NK-92 (cell line): ENCODE results near the gene IFI30.
A peak's percentile ranks its signal among the peaks of the same experiment; 100 is the strongest.

Source experiments
- DNase-seq: peaks from one replicate; lab custom pipeline; 2025; ENCODE audit not compliant: unreplicated experiment; lab: John Stamatoyannopoulos, UW

The IFI30 gene

DNA sequence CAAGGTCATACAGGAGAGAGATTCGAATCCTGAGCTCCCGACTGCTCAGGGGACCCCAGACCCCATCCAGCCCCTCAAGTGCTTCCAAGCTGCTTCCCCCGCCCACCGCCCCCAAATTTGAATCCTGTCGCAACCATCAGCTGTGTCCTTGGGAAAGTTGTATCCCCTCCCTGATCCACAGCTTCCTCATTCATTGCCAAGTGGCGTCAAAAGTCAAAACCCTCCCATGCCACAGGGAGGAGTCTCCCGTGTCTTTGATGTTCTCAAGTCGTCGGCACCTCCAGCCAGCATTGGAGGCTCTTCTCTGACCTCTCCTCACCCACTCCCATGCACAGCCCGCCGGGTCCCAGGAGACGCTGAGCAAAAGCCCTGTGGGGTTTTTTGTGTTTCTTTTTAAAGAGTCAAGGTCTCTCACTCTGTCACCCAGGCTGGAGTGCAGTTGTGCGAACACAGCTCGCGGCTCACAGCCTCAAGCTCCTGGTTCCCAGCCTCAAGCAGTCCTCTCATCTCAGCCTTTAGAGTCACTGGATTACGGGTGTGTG is 2.8 kb upstream of the IFI30 start:
- DNase-seq = no peak

DNA sequence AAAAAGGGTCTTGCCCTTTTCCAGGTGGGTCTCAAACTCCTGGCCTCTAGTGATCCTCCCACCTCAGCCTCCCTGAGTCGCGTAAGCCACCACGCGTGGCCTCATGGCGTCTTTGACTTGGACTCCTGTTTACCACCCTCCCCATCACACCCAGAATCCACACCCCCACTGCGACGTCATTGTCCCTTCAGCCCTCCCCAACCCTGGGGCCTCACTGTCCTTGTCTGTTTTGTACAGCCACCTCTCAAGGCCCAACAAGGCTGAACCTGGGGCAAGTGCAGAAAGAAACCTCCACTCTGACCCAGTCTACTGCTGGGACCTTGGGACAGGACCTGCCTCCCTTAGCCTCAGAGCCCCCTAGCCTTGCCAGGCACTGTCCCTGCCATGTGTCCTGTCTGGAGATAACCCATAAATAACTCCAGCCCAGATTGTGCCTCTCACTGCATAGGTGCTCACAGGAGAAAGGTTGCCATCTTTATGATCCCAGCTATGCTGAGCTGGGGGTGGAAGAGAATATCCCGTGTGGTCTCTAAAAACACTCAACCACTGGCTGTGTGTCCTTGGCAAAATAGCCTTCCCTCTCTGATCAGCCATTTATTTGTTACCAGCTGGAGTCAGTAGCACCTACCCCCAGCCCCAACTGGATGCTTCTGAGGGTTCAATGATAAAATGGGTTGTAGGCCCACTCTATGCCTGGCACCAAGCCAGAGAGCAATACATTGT is 1.8 kb upstream of the IFI30 start:
- DNase-seq = no peak

DNA sequence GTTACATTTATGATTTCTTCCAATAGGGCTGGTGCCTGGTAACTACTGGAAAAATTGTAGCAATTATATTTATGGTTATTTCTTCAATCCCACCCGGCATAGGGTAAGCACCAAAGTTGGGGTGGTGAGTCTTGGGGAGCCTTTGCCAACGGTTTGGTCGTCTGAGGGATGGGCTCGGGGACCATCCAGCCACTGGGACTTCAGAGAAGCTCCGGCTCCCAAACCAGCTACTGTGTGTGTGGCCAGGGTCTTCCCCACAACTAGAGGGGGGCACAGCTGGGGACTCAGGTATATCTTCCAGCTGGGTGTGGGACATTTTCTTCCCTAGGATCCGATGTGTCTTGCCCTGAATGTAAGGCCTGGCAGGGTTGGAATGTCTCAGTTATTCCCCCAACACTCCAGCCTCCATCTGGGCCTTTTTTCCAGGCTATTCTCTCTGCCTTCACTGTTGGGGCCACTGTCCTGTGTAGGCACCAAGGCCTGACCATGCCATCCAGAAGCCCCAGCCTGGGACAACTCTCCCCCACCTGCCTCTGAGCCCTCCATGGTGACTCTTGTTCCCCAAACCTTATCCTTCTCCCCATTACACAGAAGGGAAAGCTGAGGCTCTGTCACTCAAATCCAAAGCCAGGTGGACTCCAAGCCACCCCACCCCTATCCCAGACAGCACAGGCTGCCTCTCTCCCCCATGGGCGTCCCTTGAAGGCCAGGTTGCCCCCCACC is 1.1 kb upstream of the IFI30 start:
- DNase-seq = no peak

- DNase-seq = no peak
These were observed 500 bp upstream of the IFI30 start for GRCh38 chr19:18173054-18173571.

GRCh38 chr19:18174983-18175382 is 1.4 kb downstream of the IFI30 start:
- no peak for DNase-seq

DNA sequence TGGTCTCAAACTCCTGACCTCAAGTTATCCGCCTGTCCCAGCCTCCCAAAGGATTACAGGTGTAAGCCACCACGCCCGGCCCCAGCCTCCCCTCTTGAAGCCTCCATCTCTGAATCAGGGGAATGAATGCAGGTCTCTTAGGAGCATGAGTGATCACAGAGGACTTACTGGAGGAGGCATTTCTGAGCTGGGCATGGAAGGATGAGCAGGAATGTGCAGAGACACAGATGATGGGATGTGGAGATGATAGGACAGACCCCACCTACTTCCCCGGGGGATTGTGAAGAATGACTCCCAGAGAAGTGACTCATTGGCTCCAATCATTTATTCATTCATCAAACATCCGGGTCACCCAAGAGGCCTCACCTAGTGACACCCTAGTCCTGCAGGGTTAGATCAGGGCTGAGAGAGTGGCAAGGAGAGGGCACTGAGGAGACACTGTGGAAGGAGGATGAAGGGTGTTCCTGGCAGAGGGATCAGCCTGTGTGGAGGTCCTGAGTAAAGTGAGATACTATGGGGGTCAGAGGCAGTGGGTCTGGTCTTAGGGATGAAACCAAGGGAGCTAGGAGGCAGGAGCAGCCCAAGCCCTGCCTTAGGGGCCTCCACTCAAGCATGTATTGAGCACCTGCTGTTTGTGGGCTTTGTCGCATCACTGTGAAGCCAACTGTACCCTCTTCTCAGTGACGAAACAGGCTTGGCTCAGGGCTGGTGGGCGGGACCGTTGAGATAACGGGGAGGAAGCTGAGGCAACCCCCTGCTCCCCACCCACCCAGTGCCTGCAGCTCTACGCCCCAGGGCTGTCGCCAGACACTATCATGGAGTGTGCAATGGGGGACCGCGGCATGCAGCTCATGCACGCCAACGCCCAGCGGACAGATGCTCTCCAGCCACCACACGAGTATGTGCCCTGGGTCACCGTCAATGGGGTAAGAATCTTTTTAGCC is 3.0 kb downstream of the IFI30 start:
- DNase-seq = no peak

- no peak for DNase-seq
These were observed 6.3 kb downstream of the IFI30 start for GRCh38 chr19:18179957-18180356.

GRCh38 chr19:18183529-18183928 is 9.9 kb downstream of the IFI30 start:
- DNase-seq = no peak

DNA sequence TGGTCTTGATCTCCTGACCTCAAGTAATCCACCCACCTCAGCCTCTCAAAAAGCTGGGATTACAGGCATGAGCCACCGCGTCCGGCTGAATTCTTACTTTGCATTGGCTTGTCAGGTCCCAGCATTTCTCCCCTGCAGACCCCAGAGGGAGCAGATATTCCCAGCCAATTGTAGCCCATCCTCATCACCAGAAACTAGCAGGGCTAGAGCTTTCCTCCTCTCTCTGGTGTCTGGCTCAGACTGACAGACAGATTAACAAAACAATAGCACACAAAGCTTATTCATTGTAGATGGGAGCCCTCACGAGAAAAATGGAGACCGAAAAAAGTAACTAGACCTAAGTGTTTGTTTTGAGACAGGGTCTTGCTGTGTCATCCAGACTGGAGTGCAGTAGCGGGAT is 11.9 kb downstream of the IFI30 start:
- no peak for DNase-seq

- DNase-seq = no peak
These were observed 16.7 kb downstream of the IFI30 start for GRCh38 chr19:18190278-18190677.

DNA sequence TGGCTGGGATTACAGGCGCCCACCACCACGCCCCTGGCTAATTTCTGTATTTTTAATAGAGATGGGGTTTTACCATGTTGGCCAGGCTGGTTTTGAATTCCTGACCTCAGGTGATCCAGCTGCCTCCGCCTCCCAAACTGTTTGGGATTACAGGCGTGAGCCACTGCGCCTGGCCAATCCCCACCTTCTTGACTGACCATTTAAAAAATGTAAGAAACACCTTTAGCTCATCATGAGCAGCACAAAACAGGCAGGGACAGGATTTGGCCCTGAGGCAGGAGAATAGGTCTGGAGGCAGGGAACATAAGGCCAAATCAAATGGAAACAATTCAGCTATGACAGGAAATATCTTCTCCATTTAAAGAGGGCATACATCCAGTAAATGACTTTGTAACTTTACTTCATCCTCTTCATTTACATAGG is 18.0 kb downstream of the IFI30 start:
- no peak for DNase-seq

- peak; percentile 100 for DNase-seq
These were observed 19.2 kb downstream of the IFI30 start, which contains the start of gene MPV17L2 for GRCh38 chr19:18192673-18193387. MPV17L2 (plus strand) TSS chr19:18193218; CDS start chr19:18193282, 64 bp downstream.

DNA sequence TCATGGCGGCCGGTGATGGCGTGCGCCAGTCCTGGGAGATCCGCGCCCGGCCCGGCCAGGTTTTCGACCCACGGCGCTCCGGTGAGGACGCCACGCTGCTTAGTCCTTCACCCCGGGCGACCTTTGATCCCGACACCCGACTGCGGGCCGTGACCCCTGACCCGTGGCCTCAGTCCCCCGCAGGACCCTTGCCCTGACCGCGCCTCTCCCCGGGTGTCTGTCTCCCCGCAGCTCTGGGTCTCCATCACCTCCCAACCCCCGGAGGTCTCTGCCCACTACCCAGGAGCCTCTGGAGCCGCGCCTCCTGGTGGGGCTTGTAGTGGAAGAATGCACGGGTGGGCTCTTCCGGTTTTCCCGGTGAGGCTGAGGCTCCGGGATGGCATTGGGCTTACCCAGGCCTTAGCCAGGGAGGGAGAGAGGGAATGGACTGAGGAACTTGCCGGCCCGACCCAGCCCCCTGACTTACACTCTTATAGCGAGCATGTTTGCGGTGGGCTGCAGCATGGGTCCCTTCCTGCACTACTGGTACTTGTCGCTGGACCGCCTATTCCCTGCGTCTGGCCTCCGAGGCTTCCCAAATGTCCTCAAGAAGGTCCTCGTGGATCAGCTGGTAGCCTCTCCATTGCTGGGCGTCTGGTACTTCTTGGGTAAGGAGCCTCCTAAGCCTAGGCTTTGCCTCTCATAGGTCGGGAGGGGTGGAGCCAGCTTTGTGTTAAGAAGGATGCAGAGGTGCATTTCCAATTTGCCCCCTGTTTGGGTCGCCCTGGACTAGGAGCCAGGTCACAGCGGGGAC is 20.0 kb downstream of the IFI30 start:
- no peak for DNase-seq

DNA sequence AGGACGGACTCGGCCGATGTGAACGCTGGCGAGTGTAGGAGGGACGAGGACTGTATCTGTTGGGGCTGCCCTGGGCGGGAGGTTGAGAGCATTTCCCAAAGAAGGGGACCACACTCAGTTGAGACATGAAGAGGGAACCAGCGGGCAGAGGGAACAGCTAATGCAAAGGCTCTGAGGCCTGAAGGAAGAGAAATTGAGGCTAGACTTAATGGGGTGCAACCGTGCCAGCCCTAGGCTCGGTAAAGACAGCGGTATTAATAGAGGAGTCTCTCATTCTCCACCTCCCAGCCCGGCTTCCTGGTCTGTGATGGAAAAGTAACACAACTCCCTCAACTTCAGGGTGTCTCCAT is 20.5 kb downstream of the IFI30 start:
- DNase-seq = no peak

- no peak for DNase-seq
These were observed 21.1 kb downstream of the IFI30 start for GRCh38 chr19:18194554-18195238.

DNA sequence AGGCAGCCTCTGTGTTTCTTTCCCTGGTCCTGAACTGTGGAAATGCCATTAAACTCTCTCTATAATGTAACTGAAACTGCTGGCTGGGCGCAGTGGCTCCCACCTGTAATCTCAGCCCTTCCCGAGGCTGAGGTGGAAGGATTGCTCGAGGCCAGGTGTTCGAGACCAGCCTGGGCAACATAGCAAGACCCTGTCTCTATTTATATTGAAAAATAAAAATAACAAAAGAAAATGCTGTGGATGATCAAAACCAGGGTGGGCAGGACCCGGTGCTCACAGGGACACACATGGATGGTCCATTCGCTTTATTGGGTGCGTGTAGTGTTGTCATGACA is 22.9 kb downstream of the IFI30 start:
- no peak for DNase-seq

- no peak for DNase-seq
These were observed 23.7 kb downstream of the IFI30 start for GRCh38 chr19:18197306-18197705.

GRCh38 chr19:18197941-18198340 is 24.3 kb downstream of the IFI30 start:
- no peak for DNase-seq

- no peak for DNase-seq
These were observed 24.8 kb downstream of the IFI30 start for GRCh38 chr19:18198374-18198773.
